NCI-H2081 treated with DMSO at 0.1 percent for 48 hours (cell line): ENCODE measurements around the gene SYNPR.
"Not testable (repeated sequence)": the region's sequence is repeated elsewhere in the genome, so short reads cannot be mapped to it uniquely, and the experiment has no call there.

ENCODE experiments used
- DNase-seq: peaks from one replicate; lab custom pipeline; 2025; lab: John Stamatoyannopoulos, UW

Gene SYNPR

GRCh38 chr3:63624941-63625560 is 346.9 kb downstream of the SYNPR start:
- DNase-seq = no peak

- DNase-seq = no peak
These were observed 353.6 kb downstream of the SYNPR start for GRCh38 chr3:63631670-63632069.

DNA sequence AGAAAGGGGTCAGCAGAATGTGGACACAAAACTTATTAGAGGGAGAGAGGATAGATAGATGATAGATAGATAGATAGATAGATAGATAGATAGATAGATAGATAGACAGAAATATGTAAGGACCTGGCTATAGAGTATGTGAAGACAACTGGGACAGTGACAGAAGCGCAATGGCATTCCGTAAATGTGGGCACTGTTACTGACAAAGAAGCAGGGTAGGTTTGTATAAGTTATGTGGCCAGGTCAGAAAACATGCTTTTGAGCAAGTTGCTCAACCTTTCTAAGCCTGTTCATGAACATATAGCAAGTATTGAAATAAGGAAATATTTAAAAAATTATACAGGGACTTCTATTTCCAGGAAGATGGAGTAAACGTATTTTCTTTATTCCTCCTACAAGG is 357.1 kb downstream of the SYNPR start:
- DNase-seq = no peak

GRCh38 chr3:63639806-63640205 is 361.7 kb downstream of the SYNPR start:
- no peak for DNase-seq

- DNase-seq = no peak
These were observed 364.4 kb downstream of the SYNPR start for GRCh38 chr3:63642488-63642887.

- no peak for DNase-seq
These were observed 366.2 kb downstream of the SYNPR start for GRCh38 chr3:63644212-63644797.

DNA sequence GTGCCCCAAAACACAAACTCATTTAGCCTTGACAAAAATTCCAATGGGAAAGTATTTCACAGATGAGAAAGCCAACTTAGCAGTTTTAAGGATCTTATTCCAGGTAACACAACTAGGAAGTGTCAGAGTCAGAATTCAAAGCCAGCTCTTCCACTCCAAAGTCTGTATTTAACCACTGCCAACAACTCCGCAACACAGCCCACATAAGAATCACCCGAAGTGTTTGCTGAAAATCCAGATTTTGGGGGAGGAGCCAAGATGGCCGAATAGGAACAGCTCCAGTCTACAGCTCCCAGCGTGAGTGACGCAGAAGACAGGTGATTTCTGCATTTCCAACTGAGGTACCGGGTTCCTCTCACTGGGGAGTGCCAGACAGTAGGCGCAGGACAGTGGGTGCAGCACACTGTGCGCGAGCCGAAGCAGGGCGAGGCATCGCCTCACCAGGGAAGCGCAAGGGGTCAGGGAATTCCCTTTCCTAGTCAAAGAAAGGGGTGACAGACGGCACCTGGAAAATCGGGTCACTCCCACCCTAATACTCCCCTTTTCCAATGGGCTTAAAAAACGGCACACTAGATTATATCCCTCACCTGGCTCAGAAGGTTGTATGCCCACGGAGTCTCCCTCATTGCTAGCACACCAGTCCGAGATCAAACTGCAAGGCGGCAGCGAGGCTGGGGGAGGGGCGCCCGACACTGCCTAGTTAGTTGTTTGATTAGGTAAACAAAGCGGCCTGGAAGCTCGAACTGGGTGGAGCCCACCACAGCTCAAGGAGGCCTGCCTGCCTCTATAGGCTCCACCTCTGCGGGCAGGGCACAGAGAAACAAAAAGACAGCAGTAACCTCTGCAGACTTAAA is 367.0 kb downstream of the SYNPR start:
- not testable (repeated sequence) for DNase-seq

DNA sequence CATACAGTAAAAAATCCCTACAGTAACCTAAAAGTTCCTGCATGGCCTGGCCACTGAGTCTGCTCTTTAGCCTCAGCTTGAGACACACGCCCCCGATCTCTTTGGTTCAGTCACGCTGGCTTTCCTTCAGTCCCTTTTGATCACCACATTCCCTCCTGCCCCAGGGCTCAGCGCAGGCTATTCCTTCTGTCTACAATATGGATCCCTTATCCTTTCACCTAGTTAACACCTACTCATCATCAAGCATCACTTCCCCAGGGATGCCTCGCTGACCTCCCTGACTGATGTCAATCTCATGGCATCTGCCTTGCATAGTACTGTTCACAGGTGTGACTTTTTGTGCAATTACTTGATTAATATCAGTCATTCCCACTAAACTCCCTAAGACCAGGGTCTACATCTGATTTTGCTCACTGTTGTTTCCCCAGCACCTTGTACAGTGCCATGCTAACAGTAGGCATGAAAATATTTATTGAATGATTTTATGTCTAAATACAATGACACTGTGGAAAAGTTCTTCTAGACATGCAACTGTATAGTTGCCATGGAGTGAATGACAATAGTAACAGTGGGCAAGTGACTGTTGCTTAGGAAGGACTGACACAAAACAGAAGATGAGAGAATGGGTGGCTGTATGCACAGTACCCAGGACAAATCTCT is 374.1 kb downstream of the SYNPR start, which contains the start of gene SNTN:
Gene SNTN, plus strand, starts transcription at position 610 of the 660 bp plus-strand sequence. Its CDS starts 13 bp downstream, at position 623.
- DNase-seq = no peak

DNA sequence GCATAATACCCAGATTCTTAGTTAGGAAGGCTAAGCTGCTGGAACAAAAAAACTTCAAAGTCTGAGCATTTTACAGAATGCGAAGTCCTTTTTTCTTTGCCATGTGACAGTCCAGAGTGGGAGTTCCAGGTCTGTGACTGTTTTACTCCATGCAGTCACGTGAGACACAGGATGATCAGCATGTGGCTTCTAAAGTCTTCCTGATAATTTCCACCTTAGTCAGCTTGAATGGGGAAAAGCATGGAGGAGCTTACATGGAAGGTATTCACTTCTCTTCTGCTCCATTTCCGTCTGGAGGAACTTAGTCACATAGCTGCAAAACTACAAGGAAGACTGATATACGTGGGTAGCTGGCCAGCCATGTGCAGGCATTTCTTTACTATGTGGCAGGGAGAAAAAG is 376.1 kb downstream of the SYNPR start:
- DNase-seq = no peak

DNA sequence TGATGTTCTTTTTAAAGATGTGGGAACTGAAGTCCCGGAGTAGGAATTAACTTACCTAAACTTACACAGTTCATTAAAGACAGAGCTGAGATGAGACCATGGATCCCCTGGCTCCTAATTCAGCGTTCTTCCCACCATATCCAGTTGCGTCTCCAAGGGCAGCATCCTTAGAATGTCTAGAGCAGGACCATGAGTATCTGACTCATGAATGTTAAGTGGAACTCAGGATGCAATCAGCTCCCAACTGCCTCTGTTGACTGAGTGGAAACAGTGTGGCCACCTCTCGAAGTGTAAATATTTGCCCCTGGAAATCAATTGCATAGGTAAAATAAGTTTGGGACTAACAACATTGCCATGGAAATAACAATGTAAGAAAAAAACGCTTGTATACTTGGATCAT is 376.8 kb downstream of the SYNPR start:
- no peak for DNase-seq

- no peak for DNase-seq
These were observed 377.4 kb downstream of the SYNPR start for GRCh38 chr3:63655519-63655918.

DNA sequence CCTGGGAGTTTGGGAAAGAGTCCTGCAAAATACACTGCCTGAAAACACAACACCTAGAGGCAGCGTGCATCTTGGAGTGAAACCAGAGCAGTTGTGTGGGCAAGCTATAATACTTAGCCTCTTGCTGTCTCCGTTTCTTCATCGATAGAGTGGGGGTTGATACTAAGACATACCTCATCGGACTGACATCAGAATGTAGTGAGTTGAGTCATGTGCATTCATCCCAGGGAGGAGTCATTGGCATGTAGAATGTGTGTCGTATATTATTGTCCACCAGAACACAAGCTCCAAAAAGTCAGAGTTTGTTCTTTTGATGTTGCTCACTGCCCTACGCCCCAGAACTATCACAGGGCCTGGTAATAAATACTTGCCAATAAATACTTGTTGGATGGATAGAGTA is 378.7 kb downstream of the SYNPR start:
- DNase-seq = no peak

DNA sequence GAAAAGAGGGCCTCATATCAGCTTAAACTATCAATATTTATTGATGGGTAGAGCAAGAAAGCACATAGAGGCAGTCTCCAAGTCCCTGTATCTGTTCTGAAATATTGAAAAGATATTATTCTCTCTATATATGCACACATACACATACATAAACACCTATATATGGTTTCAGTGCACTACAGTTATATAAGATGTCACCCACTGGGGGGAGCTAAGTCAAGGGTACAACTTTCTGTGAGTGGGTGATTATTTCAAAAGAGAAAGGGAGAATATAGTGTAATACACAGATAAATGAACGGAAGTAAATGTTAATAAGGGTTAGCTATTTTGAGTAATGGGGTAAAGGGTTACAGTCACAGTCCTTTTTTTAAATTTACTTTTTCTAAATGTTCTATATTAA is 383.1 kb downstream of the SYNPR start:
- DNase-seq = no peak

DNA sequence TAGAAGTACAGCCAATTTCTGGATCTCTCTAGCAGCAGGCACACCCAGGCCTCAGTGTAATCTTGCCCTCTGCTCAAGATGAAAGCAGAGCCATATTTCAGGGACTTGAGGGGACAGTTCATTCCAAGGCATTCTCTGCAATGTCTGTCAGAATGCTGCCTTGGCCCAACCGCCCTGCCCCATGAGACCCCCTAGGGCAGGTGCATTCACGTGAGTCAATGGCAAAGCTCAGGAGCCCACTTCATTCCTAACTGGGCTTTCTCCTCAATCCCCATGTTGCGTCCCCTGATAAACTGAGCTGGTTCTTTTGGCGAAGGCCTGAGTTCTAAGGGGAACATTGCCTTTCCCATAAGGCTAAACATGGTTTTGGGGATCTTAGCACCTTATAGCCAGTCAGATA is 383.9 kb downstream of the SYNPR start:
- no peak for DNase-seq

- DNase-seq = no peak
These were observed 384.4 kb downstream of the SYNPR start for GRCh38 chr3:63662500-63662899.
